GM12801 (cell line): Measurements from ENCODE around the gene MYH14.

Source experiments
- CTCF ChIP-seq: IDR thresholded peaks from one replicate; pipeline ENCODE4 v1.5.1; 2011; ENCODE audit warnings: control low read depth; ENCODE audit not compliant: insufficient read length; ENCODE audit errors: extremely low read depth

Gene MYH14

GRCh38 chr19:50252887-50253268 is 49.5 kb downstream of the MYH14 start:
- TF ChIP-seq CTCF, result no peak

- no peak for TF ChIP-seq CTCF
These were observed 51.7 kb downstream of the MYH14 start for GRCh38 chr19:50255115-50255514.

GRCh38 chr19:50257141-50257540 is 53.7 kb downstream of the MYH14 start:
- TF ChIP-seq CTCF, result no peak

- TF ChIP-seq CTCF, result no peak
These were observed 55.5 kb downstream of the MYH14 start for GRCh38 chr19:50258918-50259372.

- no peak for TF ChIP-seq CTCF
These were observed 58.1 kb downstream of the MYH14 start for GRCh38 chr19:50261446-50261970.

GRCh38 chr19:50263176-50263575 is 59.8 kb downstream of the MYH14 start:
- no peak for TF ChIP-seq CTCF

- no peak for TF ChIP-seq CTCF
These were observed 61.2 kb downstream of the MYH14 start for GRCh38 chr19:50264483-50265186.
